ENCODE results near the gene ASTE1. TPM values are rescaled to one million over a fixed set of nuclear protein-coding genes. Genes with fewer than 3 reads are reported as not detected.

The ASTE1 gene
- total RNA-seq, 1 experiment from 2014 or later = 5.3 TPM

DNA sequence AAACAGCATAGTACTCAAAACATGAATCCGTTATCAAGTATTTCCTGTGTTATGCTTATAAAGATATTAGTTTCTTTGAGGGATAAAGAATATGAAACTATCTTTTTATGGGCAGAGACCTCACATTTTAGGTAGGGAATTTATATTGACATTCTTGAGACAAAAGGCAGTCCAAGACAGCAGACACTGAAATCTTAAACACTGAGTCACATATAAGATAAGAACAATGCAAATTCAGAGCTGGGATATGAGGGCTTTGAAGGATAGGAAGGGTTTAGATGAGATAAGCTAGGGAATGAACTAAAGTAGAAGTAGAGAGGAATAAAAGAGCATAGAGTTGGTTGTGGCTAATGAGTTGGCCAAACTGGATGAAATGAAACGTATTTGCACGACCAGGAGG lies 58.4 kb downstream of the ASTE1 start:
- DNase-seq (ENCODE audit: low read depth) = no peak
- in situ Hi-C loops (cut with HindIII; ENCODE audit: low pct_unique_long_range_greater_than_20kb, low sequenced_read_pairs) = no loop called here

- in situ Hi-C loops (cut with HindIII; ENCODE audit: low pct_unique_long_range_greater_than_20kb, low sequenced_read_pairs) = no loop called here
These were observed 59.3 kb downstream of the ASTE1 start for GRCh38 chr3:130967281-130967680.

DNA sequence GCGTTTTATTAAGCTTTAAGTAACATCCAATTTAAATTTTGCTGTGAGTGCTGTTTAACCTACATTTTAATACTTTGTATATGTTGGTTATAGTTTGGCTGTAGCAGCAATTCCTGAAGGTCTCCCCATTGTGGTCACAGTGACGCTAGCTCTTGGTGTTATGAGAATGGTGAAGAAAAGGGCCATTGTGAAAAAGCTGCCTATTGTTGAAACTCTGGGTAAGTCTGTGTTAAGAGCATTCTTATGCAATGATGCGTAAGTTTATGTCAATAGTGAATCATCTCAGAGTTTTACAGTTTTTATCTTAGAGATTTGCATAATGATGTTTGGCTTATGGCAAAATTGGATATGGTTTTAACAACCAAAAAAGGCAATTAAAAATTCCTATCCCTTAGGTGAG lies 62.7 kb downstream of the ASTE1 start:
- DNase-seq (ENCODE audit: low read depth) = peak; percentile 63
- in situ Hi-C loops (cut with HindIII; ENCODE audit: low pct_unique_long_range_greater_than_20kb, low sequenced_read_pairs) = no loop called here

More at GRCh38 chr3:130967281-130967680, 59.3 kb downstream of the ASTE1 start:
- DNase-seq (ENCODE audit: low read depth) = no peak

Other genes starting within 250 kb of the ASTE1 start
- gene ATP2C1, start 132.7 kb downstream of the ASTE1 start, total RNA-seq (2014; rRNA removed; shearing (Covaris generic); ENCODE audit: low replicate concordance) = 21.1 and 36.4 TPM in 2 replicates
- 4.0 and 8.1 TPM in 2 replicates for gene NEK11, start 52 bp upstream of the ASTE1 start, total RNA-seq (2014; rRNA removed; shearing (Covaris generic); ENCODE audit: low replicate concordance)